Testis (tissue), 3 donors: ENCODE data around the gene DNA2. TPM values are rescaled to one million over a fixed set of nuclear protein-coding genes. Genes with fewer than 3 reads are reported as not detected.
A peak's percentile ranks its signal among the peaks of the same experiment; 100 is the strongest.

Experiments
- DNase-seq: peaks from one replicate; pipeline ENCODE4 v3.0.0-alpha.2; 2019
- H3K27ac ChIP-seq, 2 donors: fragments of 200-600 bp; sonication (generic); one replicate each; pipeline ENCODE4 v1.5.1; 2019
- H3K27me3 ChIP-seq: fragments of 200-600 bp; sonication (generic); one replicate; pipeline ENCODE4 v1.5.1; 2019
- H3K36me3 ChIP-seq: fragments of 200-600 bp; sonication (generic); one replicate; pipeline ENCODE4 v1.5.1; 2017; ENCODE audit warnings: low read depth; ENCODE audit errors: missing control alignments
- H3K4me1 ChIP-seq: fragments of 200-600 bp; sonication (generic); one replicate; pipeline ENCODE4 v1.5.1; 2019
- H3K4me3 ChIP-seq, 2 donors: fragments of 200-600 bp; sonication (generic); one replicate each; pipeline ENCODE4 v1.5.1; 2017 to 2019
- H3K9me3 ChIP-seq: fragments of 200-600 bp; sonication (generic); one replicate; pipeline ENCODE4 v1.5.1; 2017
- POLR2A ChIP-seq: fragments of 450-650 bp; IDR thresholded peaks from one replicate; pipeline ENCODE4 v1.6.1; 2017; ENCODE audit warnings: antibody characterized with exemption, mild to moderate bottlenecking, moderate library complexity
- WGBS, 2 donors: methylation state at CpG; one replicate each; pipeline ENCODE4 v1.1.5; 2018; 5-methylcytosine and 5-hydroxymethylcytosine counted together
- intact Hi-C: fragments of 100-400 bp; cut with DNase I; formaldehyde crosslinking; loops from one replicate; pipeline ENCODE4 v1.15.1; 2023; ENCODE audit warnings: low total_unique reads
- polyA plus RNA-seq: library from polyadenylated mRNA; stranded (reverse); fragments of 350-450 nt; fragmentation: Illumina TruSeq; extraction: RNeasy Lipid Tissue Mini Kit (QIAGEN cat#74804); gene quantifications from one replicate; pipeline ENCODE4 v1.2.3, GENCODE V29; 2014; ENCODE audit warnings: low read depth, low replicate concordance; ENCODE audit not compliant: insufficient read depth
- total RNA-seq, 2 donors: library from RNA; depleted of rRNA; stranded (reverse); fragments of >200 nt; gene quantifications; one replicate each; pipeline ENCODE4 v1.2.3, GENCODE V29; 2016
- TF ChIP-seq, protein P1 (sequence below), 3 experiments: fragments of 450-650 bp in 2 of 3; fragments of 200-600 bp in 1 of 3; sonication (generic) in 1 of 3; IDR thresholded peaks; one replicate each; pipeline ENCODE4 v1.5.1; 2016 to 2019; ENCODE audit warnings: antibody characterized with exemption in 3 of 3, mild to moderate bottlenecking in 2 of 3, moderate library complexity in 1 of 3

DNA2 gene
- total and polyA plus RNA-seq, 3 donors from 2014 or later, result 5.9 to 7.6 (median 5.9) TPM

DNA sequence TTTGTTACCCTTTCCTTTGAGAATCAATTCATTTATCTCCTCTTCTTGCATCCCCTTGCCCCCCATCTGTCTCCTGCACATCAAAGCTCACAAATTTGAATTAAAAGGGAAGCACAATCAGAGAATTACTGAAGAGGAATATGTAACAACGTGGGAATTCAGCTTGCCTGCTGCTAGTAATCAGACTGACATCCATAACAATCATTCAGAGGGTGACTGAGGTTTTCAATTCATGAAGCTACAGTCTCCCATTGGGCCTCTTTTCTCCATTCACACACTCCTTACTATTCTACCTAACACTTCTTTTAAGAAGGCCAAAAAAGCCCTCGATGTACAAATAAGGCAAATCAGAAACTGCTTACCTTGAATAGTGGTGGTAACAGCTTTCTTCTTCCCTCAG, 24.3 kb upstream of the DNA2 start:
- WGBS, 2 donors, result 27 to 50% methylated on average over 2 of the region's 2 CpGs
- intact Hi-C loops, result no loop called here
- H3K27ac ChIP-seq, result no peak overlapping the region
- H3K36me3 ChIP-seq, result no peaks in the 10 kb centered on the region
- DNase-seq, result no peak
- no peaks in the 10 kb centered on the region for H3K27me3 ChIP-seq
- no peak for TF ChIP-seq POLR2A
- TF ChIP-seq, protein P1, sequence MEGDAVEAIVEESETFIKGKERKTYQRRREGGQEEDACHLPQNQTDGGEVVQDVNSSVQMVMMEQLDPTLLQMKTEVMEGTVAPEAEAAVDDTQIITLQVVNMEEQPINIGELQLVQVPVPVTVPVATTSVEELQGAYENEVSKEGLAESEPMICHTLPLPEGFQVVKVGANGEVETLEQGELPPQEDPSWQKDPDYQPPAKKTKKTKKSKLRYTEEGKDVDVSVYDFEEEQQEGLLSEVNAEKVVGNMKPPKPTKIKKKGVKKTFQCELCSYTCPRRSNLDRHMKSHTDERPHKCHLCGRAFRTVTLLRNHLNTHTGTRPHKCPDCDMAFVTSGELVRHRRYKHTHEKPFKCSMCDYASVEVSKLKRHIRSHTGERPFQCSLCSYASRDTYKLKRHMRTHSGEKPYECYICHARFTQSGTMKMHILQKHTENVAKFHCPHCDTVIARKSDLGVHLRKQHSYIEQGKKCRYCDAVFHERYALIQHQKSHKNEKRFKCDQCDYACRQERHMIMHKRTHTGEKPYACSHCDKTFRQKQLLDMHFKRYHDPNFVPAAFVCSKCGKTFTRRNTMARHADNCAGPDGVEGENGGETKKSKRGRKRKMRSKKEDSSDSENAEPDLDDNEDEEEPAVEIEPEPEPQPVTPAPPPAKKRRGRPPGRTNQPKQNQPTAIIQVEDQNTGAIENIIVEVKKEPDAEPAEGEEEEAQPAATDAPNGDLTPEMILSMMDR (IDR thresholded peaks at IDR 0.05), result no peak
- H3K9me3 ChIP-seq, result no peaks in the 10 kb centered on the region
- no peak overlapping the region for H3K4me3 ChIP-seq
- H3K4me1 ChIP-seq, result no peaks in the 10 kb centered on the region

DNA sequence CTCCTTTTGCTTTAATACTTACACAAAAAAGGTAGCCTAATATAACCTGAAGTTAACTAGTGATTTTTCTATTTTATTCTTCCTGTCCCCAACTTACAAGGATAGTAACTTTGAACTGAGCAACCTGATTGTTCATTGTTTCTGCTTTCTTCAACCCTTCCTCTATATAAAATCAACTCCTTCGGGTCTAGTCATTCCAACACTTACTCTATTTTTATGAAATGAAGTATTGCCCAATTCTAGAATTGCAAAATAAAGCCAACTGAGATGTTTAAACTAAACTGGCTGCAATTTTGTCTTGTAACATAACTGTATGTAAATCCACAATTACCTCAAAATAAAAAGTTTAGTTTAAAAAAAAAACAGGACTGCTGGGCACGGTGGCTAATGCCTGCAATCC, 20.3 kb upstream of the DNA2 start:
- no peaks in the 10 kb centered on the region for H3K4me1 ChIP-seq
- H3K4me3 ChIP-seq, result no peak overlapping the region
- WGBS, 2 donors, result 87 to 91% methylated on average over 2 of the region's 2 CpGs
- no peaks in the 10 kb centered on the region for H3K9me3 ChIP-seq
- intact Hi-C loops, result no loop called here
- TF ChIP-seq, protein P1 (IDR thresholded peaks at IDR 0.05), result no peak
- TF ChIP-seq POLR2A, result no peak
- H3K36me3 ChIP-seq, result no peaks in the 10 kb centered on the region
- H3K27ac ChIP-seq, result no peak overlapping the region
- DNase-seq, result no peak
- no peaks in the 10 kb centered on the region for H3K27me3 ChIP-seq

DNA sequence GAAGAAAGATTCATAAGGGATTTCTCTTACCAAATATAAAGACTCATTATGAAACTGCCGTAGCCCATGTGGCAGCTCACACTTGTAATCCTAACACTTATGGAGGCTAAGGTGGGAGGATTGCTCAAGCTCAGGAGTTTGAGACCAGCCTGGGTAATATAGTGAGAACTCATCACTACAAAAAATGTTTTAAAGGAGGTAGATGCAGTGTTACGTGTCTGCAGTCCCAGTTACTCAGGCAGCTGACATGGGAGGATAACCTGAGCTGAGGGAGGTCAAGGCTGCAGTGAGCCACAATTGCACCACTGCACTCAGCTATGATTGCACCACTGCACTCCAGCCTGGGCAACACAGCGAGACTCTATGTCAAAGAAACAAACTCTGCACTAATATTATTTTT, 18.1 kb upstream of the DNA2 start:
- Histone ChIP-seq H3K4me1 (no peaks in the 10 kb centered on the region), H3K4me3 (no peak overlapping the region), H3K36me3 (no peaks in the 10 kb centered on the region), H3K9me3 (no peaks in the 10 kb centered on the region), H3K27ac (no peak overlapping the region), H3K27me3 (no peaks in the 10 kb centered on the region)
- intact Hi-C loops, result no loop called here
- 74 to 83% methylated on average over 3 of the region's 3 CpGs for WGBS, 2 donors
- DNase-seq, result no peak
- TF ChIP-seq, protein P1 (IDR thresholded peaks at IDR 0.05), result no peak
- no peak for TF ChIP-seq POLR2A

DNA sequence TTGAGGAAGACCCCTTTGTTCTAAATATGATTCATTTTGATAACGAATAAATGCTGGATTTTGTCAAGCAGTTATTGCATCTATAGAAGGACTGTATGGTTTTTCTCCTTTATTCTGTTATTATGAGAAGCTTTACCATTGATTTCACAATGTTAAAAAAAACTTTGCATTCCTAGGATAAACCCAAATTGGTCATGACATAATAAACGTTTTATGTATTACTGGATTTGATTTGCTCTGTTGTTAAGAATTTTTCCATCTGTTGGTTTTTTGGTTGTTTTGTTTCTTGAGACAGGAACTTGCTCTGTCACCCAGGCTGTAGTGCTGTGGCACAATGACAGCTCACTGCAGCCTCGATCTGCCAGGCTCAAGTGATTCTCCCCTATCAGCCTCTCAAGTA, 2.2 kb upstream of the DNA2 start:
- no peak overlapping the region for H3K4me3 ChIP-seq
- no peaks in the 10 kb centered on the region for H3K9me3 ChIP-seq
- no peak for TF ChIP-seq POLR2A
- TF ChIP-seq, protein P1 (IDR thresholded peaks at IDR 0.05), result no peak
- peaks cover 6% of the 10 kb centered on the region for H3K4me1 ChIP-seq
- intact Hi-C loops, result no loop called here
- H3K27ac ChIP-seq, result no peak overlapping the region
- H3K36me3 ChIP-seq, result no peaks in the 10 kb centered on the region
- no peaks in the 10 kb centered on the region for H3K27me3 ChIP-seq
- WGBS, 2 donors, result 70 to 82% methylated on average over 3 of the region's 3 CpGs
- no peak for DNase-seq

DNA sequence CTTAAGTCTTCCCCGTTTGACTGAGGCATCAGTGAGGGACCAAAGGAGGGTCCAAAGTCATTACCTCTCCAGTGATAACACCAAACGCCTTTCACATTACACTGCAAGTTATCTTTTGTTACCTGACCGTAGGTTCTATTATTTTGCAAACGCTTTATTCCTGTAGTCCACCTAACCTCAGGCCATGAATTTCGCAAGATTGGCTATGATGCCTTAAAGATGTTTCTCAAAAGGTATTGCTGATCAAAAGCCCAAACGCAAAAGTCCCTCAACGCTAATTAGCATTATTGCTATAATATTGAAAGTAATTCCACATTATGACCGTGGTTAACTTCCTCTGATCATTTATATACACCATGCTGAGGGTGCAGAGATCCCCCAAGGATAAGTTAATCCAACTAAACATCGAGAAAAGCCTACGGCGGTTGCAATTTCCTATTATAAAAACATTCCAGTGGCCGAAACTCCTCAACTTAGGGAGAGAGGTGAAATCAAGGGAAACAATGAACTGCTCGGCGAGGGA, 649 bp downstream of the DNA2 start:
- intact Hi-C loops, result no loop called here
- WGBS, 2 donors, result 2% methylated on average over 14 of the region's 14 CpGs
- DNase-seq, result no peak
- H3K4me1 ChIP-seq, result peaks cover 6% of the 10 kb centered on the region
- H3K27me3 ChIP-seq, result no peaks in the 10 kb centered on the region
- no peaks in the 10 kb centered on the region for H3K36me3 ChIP-seq
- H3K27ac ChIP-seq, result no peak overlapping the region
- H3K4me3 ChIP-seq, result peak overlapping the region; percentile 52 to 73
- no peaks in the 10 kb centered on the region for H3K9me3 ChIP-seq
- TF ChIP-seq POLR2A, result no peak
- TF ChIP-seq, protein P1 (IDR thresholded peaks at IDR 0.05), result no peak
